ENCODE results near the gene GALNT15. TPM values are rescaled to one million over a fixed set of nuclear protein-coding genes. Genes with fewer than 3 reads are reported as not detected.

The GALNT15 gene
- total and polyA plus RNA-seq, 2 of the 4 experiments (the other 2 are of a cell fraction): 12.8 to 19.7 TPM

GRCh38 chr3:16137044-16137443, 37.4 kb upstream of the GALNT15 start:
- peak overlapping the region; percentile 82; the same call in 2 of the 3 replicates for H2BK15ac ChIP-seq (ENCODE audit: low read depth, low read length)
- H3K9me3 ChIP-seq (ENCODE audit: control insufficient read depth, insufficient read depth, low read length): peaks cover 8% of the 10 kb centered on the region
- H3K36me3 ChIP-seq (ENCODE audit: control insufficient read depth, insufficient read depth, low read length): no peaks in the 10 kb centered on the region
- peak overlapping the region; percentile 36; the same call in 1 of the 2 replicates for H4K91ac ChIP-seq (ENCODE audit: insufficient read depth, low read depth, low read length)
- H3K4me2 ChIP-seq (ENCODE audit: low read depth, low read length): no peak overlapping the region
- peak overlapping the region in 1 of 2 experiments; percentile 51; a peak in 1 of 4 replicates for H4K8ac ChIP-seq (ENCODE audit: low read depth in 2 of 2, low read length in 2 of 2)
- H3K4ac ChIP-seq (ENCODE audit: low read depth, low read length): peak overlapping the region; percentile 28; the same call in 1 of the 2 replicates
- no peak overlapping the region for H2AK9ac ChIP-seq (replicated peaks; ENCODE audit: low read depth, low read length, poor library complexity)
- H2BK120ac ChIP-seq (ENCODE audit: low read depth, low read length): peak overlapping the region; percentile 41; the same call in 1 of the 2 replicates
- H3K27ac ChIP-seq (ENCODE audit: insufficient read depth, low read length): peak overlapping the region; percentile 35; the same call in 1 of the 2 replicates
- H3K9ac ChIP-seq (ENCODE audit: low read depth, low read length): no peak overlapping the region
- POLR2A ChIA-PET (ENCODE audit: unreplicated experiment): no interaction called here
- no TSS peak for BruUV-seq (replicated peaks)
- ATAC-seq (ENCODE audit: low read depth) (no peak), DNase-seq (peak; percentile 27)
- H3K27me3 ChIP-seq (ENCODE audit: control insufficient read depth, insufficient read depth, low read length): no peaks in the 10 kb centered on the region
- H3K18ac ChIP-seq (ENCODE audit: low read depth, low read length): peak overlapping the region; percentile 85
- no peak for TF ChIP-seq SMC3 (IDR thresholded peaks at IDR 0.05; ENCODE audit: low read depth, low read length)
- TF ChIP-seq FOS (IDR thresholded peaks at IDR 0.05; ENCODE audit: low read depth, low read length): no peak
- no peak for TF ChIP-seq POLR2A (IDR thresholded peaks at IDR 0.05; ENCODE audit: low read depth, low read length)
- TF ChIP-seq RFX5 (IDR thresholded peaks at IDR 0.05; ENCODE audit: low read depth, low read length): no peak
- TF ChIP-seq RCOR1 (IDR thresholded peaks at IDR 0.05; ENCODE audit: insufficient replicate concordance, low read length): no peak
- TF ChIP-seq, protein P1, sequence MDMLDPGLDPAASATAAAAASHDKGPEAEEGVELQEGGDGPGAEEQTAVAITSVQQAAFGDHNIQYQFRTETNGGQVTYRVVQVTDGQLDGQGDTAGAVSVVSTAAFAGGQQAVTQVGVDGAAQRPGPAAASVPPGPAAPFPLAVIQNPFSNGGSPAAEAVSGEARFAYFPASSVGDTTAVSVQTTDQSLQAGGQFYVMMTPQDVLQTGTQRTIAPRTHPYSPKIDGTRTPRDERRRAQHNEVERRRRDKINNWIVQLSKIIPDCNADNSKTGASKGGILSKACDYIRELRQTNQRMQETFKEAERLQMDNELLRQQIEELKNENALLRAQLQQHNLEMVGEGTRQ (IDR thresholded peaks at IDR 0.05; ENCODE audit: low read depth, low read length): no peak
- no peak for TF ChIP-seq MAZ (IDR thresholded peaks at IDR 0.05; ENCODE audit: borderline replicate concordance, low read depth, low read length)
- peaks cover 8% of the 10 kb centered on the region; the same call in 1 of the 2 replicates for H3K9me1 ChIP-seq (ENCODE audit: insufficient read depth, low read length)
- H3K14ac ChIP-seq (replicated peaks; ENCODE audit: low read depth, low read length): peak overlapping the region; percentile 53; the same call in 1 of the 2 replicates
- no peak overlapping the region for H3K56ac ChIP-seq (ENCODE audit: extremely low read depth, insufficient read depth, low read length)
- CTCF ChIA-PET: interaction anchor here (0.7 kb wide), 1 partner anchor 941 kb away, joined by 4 read pairs; no protein-coding TSS in a partner anchor
- H3K23ac ChIP-seq (ENCODE audit: low read depth, low read length): no peak overlapping the region
- dilution Hi-C loops (cut with HindIII; ENCODE audit: low sequenced_read_pairs, unreplicated experiment): no loop called here
- no peaks in the 10 kb centered on the region for H4K20me1 ChIP-seq (ENCODE audit: insufficient read depth, low read length)
- no peak overlapping the region for H2AFZ ChIP-seq (replicated peaks; ENCODE audit: low read length, poor library complexity)
- no peak overlapping the region for H3K4me3 ChIP-seq (ENCODE audit: insufficient read depth, low read depth, low read length)
- peak overlapping the region; percentile 77; the same call in 1 of the 2 replicates for H2BK20ac ChIP-seq (ENCODE audit: low read depth, low read length)
- H2BK5ac ChIP-seq (ENCODE audit: low read depth, low read length, poor library complexity, severe bottlenecking): peak overlapping the region; percentile 78
- no peaks in the 10 kb centered on the region for H3K79me1 ChIP-seq (ENCODE audit: low read depth in 1 of 2, low read length in 2 of 2)
- in situ Hi-C loops (cut with MboI; ENCODE audit: low sequenced_read_pairs): no loop called here
- H3K4me1 ChIP-seq (ENCODE audit: control insufficient read depth, insufficient read depth, low read length): peaks cover 23% of the 10 kb centered on the region
- peak overlapping the region; percentile 49; the same call in 1 of the 2 replicates for H4K5ac ChIP-seq (ENCODE audit: low read depth, low read length)
- intact Hi-C loops (cut with micrococcal nuclease): loop anchor here (5.0 kb wide), 1 partner anchor 35 kb away; no protein-coding TSS in a partner anchor
- WGBS, 2 experiments (ENCODE audit: extremely low coverage in 2 of 2, insufficient read length in 1 of 2): no CpG with 5 or more reads among the region's 1 CpG
- peak overlapping the region; percentile 51 for H2AK5ac ChIP-seq (ENCODE audit: low read depth, low read length)
